Measurements from ENCODE around the gene PDGFC.

PDGFC gene, protein sequence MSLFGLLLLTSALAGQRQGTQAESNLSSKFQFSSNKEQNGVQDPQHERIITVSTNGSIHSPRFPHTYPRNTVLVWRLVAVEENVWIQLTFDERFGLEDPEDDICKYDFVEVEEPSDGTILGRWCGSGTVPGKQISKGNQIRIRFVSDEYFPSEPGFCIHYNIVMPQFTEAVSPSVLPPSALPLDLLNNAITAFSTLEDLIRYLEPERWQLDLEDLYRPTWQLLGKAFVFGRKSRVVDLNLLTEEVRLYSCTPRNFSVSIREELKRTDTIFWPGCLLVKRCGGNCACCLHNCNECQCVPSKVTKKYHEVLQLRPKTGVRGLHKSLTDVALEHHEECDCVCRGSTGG

DNA sequence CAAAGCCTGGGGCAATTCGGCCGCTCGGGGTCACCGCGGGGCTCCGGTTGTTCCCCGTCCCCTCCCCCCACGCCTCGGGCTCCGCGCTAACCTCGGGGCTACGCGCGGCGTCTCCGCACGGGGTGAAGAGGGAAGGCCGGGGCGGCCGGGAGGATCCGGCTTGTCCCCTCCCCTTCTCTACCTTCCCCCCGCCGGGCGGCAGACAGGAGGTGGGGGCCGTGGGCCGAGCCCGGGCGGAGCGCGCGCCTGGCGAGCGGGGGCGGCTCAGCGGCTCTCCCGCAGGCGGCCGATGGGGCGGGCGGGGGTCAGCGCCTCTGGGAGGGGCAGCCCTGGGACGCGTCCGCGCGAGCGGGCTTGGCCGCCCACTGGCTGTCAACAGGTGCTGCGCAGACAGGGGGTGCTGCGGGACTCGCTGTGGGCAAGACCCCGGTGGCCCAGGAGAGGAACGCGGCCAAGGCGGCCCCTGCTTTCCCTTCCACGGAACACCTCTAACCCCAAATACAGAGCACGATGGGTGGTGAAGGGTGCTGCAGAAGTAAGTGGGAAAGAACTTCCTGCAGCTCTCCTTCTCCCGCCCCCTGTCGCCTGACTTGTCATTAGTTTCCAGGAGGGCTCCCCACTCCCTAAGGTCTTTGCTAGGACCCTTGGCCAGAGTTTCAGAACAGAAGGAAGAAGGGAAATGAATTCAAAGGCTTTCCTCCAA is at the start of gene PDGFC:
Gene PDGFC, minus strand, starts transcription at position 124 of the 703 bp plus-strand sequence. CDS start 896 bp downstream, outside the sequence.
- no peak for DNase-seq (ENCODE audit: low read depth)

- no peak for DNase-seq (ENCODE audit: low read depth)
Measured at GRCh38 chr4:157020882-157021281, 49.3 kb upstream of the PDGFC start.

DNA sequence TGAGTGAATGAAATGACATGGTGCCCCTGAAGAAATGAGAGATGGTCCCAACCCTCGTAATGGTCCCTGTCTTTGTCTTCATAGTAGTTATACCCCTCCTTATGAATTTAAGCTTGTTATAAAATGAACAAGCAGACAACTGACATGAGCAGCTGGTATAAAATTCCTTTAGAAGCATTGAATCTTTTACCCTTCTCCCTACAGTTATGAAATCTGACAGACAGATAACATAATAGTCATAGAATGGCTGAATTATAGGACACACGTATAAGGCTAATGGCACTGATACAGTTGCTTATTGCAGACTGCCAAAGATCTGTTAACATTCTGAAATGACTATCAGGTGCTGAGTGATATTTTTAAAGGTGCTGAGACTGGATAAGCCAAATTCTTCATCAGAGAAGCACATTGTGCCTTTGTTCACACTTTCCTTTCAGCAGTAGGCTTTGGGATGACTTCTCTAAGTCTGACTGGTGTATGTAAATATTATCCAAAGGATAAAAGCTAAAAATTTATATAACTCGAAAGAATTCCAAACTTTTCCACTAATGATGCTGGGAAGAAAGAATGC is 47.4 kb upstream of the PDGFC start:
- DNase-seq (ENCODE audit: low read depth): no peak

DNA sequence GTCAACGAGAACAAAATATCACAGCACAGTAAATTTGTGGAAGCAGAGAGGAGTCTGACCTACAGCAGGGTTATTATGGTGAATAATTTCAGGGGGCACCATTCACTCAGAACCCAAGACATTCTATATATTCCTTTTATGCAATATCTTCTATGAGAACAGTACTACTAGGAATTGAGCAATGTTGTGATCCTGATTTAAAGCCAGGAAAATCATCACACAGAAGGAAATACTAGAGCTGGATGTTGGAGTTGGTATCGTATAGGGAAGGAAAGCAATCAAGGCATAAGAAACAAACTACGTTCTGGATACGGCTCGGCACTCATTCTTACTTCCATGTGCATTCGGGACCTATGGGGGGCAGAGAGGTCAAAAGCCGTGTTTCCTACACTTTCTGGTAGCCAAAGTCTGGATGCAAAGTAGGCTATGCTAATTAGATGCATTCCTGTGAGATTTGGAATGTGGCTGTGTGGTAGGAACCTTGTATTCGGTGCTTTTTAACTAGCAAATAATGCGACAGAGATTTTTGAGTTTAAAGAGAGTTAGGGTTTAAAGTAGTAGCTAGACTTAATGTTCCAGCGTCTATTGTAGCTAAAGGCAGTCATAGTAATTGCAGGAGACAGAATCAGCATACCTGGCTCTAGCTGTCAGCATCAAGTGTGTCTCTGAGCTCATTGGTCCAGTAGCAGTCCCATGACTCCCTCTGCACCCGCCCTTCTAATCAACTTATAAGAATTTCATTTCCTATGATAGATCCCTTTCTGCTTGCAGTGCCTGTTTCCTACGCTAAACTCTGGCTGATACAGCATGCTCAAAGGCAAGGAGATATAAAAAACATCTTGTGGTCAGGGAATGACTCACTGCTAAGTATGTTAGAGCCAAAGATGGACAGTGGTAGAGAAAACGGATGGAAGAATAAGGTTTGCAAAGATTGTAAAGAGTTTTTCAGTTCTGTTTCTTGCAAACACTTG is 43.3 kb upstream of the PDGFC start:
- DNase-seq (ENCODE audit: low read depth): no peak

GRCh38 chr4:157013656-157014055 is 42.1 kb upstream of the PDGFC start:
- no peak for DNase-seq (ENCODE audit: low read depth)

- no peak for DNase-seq (ENCODE audit: low read depth)
Measured at GRCh38 chr4:157012781-157013180, 41.2 kb upstream of the PDGFC start.

DNA sequence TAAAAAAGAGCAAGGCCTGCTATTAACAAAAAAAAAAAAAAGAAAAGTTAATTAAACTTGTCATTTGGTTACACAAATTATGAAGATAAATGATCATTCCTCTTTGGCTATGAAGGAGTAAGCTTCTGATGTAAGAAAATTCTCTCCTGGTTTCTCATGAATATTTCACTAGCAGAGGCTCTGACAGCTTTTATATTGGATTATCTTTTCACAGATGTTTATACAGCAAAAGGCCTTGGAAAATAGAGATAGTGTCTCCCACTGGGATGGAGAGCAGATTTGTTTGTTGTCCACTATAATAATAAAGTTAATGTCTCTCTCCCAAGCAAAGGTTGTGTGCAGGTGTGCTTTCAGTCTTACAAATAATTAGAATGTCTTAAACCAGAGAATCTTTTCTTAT is 40.7 kb upstream of the PDGFC start:
- no peak for DNase-seq (ENCODE audit: low read depth)

DNA sequence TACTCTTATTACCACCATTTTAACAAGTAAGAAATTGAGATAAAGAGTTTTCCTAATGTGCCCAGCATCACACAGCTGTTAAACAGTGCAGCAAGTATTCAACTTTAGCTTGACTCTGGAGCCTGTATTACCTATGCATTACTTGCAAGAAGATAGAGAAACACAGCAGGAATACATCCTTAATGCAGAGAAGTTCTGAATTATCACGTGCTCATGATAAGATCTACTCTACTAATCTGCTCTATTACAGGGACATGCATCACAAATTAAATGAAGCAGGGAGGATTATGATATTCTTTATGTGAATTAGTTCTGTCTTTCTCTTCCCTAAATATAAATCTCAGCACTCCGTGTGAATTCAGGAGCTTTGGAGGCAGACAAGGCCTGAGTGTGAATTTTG is 39.0 kb upstream of the PDGFC start:
- DNase-seq (ENCODE audit: low read depth): no peak

DNA sequence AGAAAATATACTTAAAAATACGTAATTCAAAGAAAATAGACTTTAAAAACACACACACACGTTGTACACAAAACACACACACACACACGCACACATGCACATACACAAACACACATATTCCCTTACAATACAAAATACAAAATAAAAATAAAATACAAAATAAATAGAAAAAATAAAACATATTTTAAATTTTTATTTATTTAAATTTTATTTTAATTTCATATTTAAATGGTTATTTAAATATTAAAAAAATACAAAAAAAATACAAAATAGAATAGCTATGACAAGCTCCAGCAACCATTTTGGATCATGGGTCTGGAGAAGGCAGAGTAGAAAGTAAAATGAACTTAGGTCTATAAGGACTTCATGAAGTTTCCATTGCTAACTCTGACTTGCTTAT is 34.2 kb upstream of the PDGFC start:
- no peak for DNase-seq (ENCODE audit: low read depth)

GRCh38 chr4:157005193-157005592 is 33.6 kb upstream of the PDGFC start:
- no peak for DNase-seq (ENCODE audit: low read depth)

- DNase-seq (ENCODE audit: low read depth): no peak
Measured at GRCh38 chr4:157004279-157005161, 32.9 kb upstream of the PDGFC start.

GRCh38 chr4:156999175-156999517 is 27.5 kb upstream of the PDGFC start:
- no peak for DNase-seq (ENCODE audit: low read depth)

DNA sequence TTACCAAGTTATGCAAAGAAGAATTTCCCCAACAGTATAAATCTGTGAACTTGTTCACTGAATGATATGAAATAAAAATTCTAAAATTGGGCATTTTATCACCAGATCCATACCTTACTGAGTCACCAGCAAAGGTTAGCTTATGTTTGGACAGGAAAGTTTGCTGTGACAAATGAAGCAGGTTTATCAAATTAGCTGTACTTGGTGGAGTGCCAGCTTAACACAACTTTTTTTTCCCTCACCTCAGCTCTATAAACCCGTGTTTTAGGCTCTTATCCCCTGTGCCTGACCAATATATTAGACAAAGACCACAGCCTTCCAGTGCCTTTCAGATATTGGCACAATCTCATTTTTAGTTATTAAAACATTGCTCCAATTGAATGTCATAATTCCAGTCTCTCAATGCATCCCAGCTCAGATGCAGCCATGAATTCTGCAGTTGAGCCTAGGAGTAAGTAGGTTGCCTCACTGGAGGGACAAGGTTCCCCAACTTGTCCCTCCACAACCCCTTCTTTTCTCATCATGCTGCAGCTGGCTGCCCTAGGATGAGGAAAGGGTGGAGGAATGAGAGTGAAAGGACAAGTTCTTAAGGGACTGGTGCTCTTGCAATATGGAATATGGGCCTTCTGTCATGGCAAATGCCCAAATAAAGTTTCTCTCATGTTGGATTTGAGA is 27.0 kb upstream of the PDGFC start:
- DNase-seq (ENCODE audit: low read depth): no peak

DNA sequence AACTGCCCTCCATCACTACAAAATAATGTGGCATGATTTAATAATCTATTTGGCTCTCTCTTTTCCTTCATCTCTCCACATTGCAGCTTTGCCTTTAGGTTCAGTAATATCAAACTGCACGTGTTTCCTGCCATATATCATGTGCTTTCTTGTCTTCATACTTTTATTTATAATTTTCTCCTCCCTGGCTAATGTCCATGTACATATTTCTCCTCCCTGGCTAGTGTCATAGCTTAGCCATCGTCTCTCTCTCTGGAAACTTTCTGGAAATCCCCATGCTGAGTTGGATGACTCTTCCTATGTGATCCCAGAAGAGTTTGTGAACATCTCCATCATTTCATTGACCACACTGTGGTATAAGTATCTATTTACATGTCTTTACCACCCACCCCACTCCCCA is 21.3 kb upstream of the PDGFC start:
- DNase-seq (ENCODE audit: low read depth): no peak

GRCh38 chr4:156991161-156991560 is 19.6 kb upstream of the PDGFC start:
- DNase-seq (ENCODE audit: low read depth): no peak

DNA sequence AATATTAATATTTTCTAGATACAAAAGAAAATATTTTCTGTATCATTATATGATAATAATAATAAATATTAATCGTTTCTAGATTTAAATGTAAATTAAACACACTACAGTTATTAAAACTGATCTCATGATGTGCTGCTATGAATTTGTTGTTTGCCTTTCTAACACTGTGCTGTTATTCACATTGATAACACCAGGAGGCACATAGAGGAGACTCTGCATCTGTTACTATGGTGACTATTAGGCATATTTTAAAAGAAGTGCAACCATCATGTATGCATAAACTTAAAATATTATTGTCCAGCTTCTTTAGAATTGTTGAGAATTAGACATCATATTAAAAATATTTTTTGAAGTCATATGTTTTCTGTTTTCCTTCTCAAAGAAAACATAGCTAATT is 11.8 kb upstream of the PDGFC start:
- no peak for DNase-seq (ENCODE audit: low read depth)

GRCh38 chr4:156981262-156981769 is 9.7 kb upstream of the PDGFC start:
- no peak for DNase-seq (ENCODE audit: low read depth)

DNA sequence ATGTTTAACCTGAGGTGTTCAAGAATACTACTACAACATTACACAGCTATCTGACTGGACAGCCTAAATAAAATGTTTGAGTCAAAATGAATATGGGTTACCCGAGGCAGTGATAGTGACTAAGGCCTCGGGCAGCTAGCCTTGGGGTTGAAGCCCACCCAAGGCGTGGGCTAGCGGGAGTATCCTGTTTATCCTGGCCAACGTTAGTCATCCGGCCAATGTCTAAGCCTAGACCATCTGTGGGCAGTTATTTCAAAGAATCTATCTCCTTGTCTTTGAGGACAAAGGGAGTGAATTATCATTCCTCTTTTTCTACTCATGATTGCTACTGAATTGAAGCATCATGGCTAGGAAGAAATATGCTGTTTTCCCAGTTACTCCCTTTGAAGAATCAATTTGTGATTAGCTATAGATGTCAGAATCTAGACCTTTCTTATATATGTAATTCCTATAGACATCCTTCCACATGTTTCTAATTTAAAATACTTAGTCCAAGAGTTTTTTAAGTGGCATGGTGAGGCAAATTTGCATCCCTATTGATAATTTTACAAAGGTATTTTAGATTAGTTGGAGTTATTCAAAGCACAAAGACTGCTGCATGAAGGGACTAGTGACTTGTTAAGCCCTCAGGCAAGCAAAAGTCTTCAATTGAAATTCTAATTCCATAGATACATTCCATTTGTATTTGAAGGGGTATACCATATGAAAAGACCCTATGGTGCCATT is 6.0 kb upstream of the PDGFC start:
- DNase-seq (ENCODE audit: low read depth): no peak

DNA sequence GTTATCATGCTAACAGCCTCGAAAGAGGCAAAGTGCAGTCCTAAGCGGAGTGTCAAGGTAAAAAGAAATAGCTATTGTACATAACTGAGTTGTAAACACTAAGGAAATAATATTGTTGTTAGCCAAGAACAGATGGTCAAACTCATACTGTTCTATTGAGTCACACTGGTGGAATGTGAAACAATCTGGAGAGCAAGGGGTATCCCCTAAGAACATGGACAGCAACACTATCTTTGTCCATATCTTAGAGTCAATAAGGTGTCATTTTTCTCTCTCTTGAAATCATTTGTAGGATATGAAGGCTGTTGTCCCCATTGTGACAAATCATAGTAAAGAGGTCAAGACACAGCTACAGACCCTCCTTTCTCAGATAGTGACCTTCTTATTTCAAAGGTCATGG is 4.5 kb upstream of the PDGFC start:
- no peak for DNase-seq (ENCODE audit: low read depth)

- no peak for DNase-seq (ENCODE audit: low read depth)
Measured at GRCh38 chr4:156975686-156976085, 4.1 kb upstream of the PDGFC start.

Data from stimulated activated CD8-positive, alpha-beta memory T cell treated with anti-CD3 and anti-CD28 coated beads, Interleukin-12 subunit alpha, Interleukin-12 subunit beta, amount 100 ng/mL, for 1 hour (primary cell).